HG02571 (cell line): ENCODE measurements around the gene CBR3.
A peak's percentile ranks its signal among the peaks of the same experiment; 100 is the strongest.

Experiments used
- ATAC-seq: cut with Tn5 transposase; IDR thresholded peaks from one replicate; pipeline ENCODE4 v1.9.1; 2021; ENCODE audit warnings: mild to moderate bottlenecking, moderate library complexity; ENCODE audit not compliant: unreplicated experiment

Gene CBR3

GRCh38 chr21:36149788-36150711, 15.2 kb downstream of the CBR3 start:
- ATAC-seq, result no peak

- ATAC-seq, result no peak
These were observed 20.9 kb downstream of the CBR3 start for GRCh38 chr21:36155603-36156338.

- peak; percentile 87 for ATAC-seq
These were observed 21.5 kb downstream of the CBR3 start for GRCh38 chr21:36156339-36156814.

- peak; percentile 20 for ATAC-seq
These were observed 22.2 kb downstream of the CBR3 start, which contains the start of gene DOP1B for GRCh38 chr21:36156815-36157670. DOP1B (plus strand) TSS chr21:36156824; CDS start chr21:36164734, 7,910 bp downstream.

- no peak for ATAC-seq
These were observed 24.6 kb downstream of the CBR3 start for GRCh38 chr21:36159356-36159921.

- no peak for ATAC-seq
These were observed 25.9 kb downstream of the CBR3 start for GRCh38 chr21:36160850-36161178.

GRCh38 chr21:36162631-36163030, 27.8 kb downstream of the CBR3 start:
- ATAC-seq, result no peak

GRCh38 chr21:36163750-36164741, 29.2 kb downstream of the CBR3 start:
- no peak for ATAC-seq

- ATAC-seq, result no peak
These were observed 30.5 kb downstream of the CBR3 start for GRCh38 chr21:36165356-36165755.

GRCh38 chr21:36166705-36167104, 31.8 kb downstream of the CBR3 start:
- ATAC-seq, result no peak

- no peak for ATAC-seq
These were observed 32.7 kb downstream of the CBR3 start for GRCh38 chr21:36167541-36167940.

GRCh38 chr21:36169470-36170128, 34.7 kb downstream of the CBR3 start:
- no peak for ATAC-seq

GRCh38 chr21:36170823-36171222, 35.9 kb downstream of the CBR3 start:
- ATAC-seq, result no peak

- no peak for ATAC-seq
These were observed 36.5 kb downstream of the CBR3 start for GRCh38 chr21:36171336-36171735.

GRCh38 chr21:36171741-36172331, 37.0 kb downstream of the CBR3 start:
- no peak for ATAC-seq

- ATAC-seq, result no peak
These were observed 39.9 kb downstream of the CBR3 start for GRCh38 chr21:36174780-36175179.

GRCh38 chr21:36175771-36176565, 41.1 kb downstream of the CBR3 start:
- ATAC-seq, result no peak

- no peak for ATAC-seq
These were observed 43.5 kb downstream of the CBR3 start for GRCh38 chr21:36178349-36178748.
